GM13977 (cell line): ENCODE data around the gene ASPSCR1.

Experiments used
- DNase-seq: peaks from one replicate; pipeline ENCODE4 v3.0.0; 2012; ENCODE audit warnings: low spot score
- in situ Hi-C: fragments of 300-500 bp; cut with MboI; formaldehyde crosslinking; loops from one replicate; pipeline ENCODE4 v1.12.0; 2022; ENCODE audit warnings: low sequenced_read_pairs, low pct_unique_long_range_greater_than_20kb, mixed read lengths, inconsistent platforms; ENCODE audit not compliant: unreplicated experiment
- TF ChIP-seq, protein P1 (sequence below): IDR thresholded peaks from 2 replicates; pipeline ENCODE4 v1.5.1; 2012; ENCODE audit warnings: mild to moderate bottlenecking, control low read depth; ENCODE audit not compliant: insufficient read depth; ENCODE audit errors: extremely low read depth, missing control alignments

The ASPSCR1 gene

DNA sequence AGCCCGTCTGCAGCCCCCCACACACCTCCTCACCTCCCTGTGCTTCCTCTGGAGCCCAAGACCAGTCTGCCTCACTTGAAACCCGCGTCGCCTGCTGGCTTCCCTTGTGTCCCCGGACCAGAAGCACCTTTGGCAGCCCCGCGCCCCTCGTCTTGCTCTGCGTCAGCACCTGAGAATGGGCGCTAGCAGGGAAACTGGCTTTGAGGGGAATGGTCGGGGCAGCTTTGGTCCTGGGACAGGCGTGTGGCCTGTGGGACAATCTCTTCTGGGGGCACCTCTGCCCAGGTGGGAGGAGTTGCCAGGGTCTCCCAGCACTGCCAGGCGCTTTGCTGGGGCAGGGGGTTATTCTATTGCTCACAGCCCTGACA, 46.3 kb upstream of the ASPSCR1 start:
- in situ Hi-C loops = no loop called here
- TF ChIP-seq, protein P1, sequence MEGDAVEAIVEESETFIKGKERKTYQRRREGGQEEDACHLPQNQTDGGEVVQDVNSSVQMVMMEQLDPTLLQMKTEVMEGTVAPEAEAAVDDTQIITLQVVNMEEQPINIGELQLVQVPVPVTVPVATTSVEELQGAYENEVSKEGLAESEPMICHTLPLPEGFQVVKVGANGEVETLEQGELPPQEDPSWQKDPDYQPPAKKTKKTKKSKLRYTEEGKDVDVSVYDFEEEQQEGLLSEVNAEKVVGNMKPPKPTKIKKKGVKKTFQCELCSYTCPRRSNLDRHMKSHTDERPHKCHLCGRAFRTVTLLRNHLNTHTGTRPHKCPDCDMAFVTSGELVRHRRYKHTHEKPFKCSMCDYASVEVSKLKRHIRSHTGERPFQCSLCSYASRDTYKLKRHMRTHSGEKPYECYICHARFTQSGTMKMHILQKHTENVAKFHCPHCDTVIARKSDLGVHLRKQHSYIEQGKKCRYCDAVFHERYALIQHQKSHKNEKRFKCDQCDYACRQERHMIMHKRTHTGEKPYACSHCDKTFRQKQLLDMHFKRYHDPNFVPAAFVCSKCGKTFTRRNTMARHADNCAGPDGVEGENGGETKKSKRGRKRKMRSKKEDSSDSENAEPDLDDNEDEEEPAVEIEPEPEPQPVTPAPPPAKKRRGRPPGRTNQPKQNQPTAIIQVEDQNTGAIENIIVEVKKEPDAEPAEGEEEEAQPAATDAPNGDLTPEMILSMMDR = no peak
- DNase-seq = no peak

DNA sequence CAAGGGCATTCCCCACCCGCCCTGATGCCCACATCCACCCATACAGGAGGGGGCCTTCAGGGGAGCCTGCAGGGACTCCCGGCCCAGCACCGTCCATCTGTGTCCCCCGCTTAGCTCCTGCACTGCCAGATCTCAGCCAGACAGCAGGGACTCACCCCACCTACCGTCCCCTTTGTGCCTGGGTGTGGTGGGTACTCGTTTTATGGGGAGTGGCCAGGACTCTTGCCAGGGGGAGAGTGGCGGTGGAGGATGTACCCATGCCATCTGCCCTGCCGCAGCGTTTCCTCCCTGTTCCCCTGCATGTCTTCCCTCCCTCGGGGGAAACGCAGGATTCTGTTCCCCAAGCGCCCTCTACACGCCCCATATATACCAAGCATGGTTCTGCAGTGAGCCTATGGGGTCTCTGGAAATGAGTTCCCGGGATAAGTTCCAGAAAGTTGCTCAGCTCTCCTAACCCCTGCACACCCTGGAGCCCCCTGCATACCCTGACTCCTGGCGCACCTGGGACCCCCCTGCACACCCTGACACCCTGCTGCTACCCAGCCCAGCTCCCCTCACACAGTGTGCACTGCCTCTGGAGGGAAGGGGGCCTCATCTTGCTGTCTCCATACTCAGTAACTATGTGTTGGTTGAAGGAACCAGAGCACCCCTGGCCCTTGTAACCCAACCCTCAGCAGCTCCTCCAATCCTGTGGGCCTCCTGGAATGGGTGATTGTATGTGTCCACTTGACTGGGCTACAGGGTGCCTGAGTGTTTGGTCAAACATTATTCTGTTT, 45.7 kb upstream of the ASPSCR1 start:
- DNase-seq = no peak

GRCh38 chr17:81932333-81932983, 45.0 kb upstream of the ASPSCR1 start:
- DNase-seq = no peak
- TF ChIP-seq, protein P1 = no peak
- in situ Hi-C loops = no loop called here

More for the DNA sequence above, 45.7 kb upstream of the ASPSCR1 start:
- in situ Hi-C loops = no loop called here
- TF ChIP-seq, protein P1 = no peak

DNA sequence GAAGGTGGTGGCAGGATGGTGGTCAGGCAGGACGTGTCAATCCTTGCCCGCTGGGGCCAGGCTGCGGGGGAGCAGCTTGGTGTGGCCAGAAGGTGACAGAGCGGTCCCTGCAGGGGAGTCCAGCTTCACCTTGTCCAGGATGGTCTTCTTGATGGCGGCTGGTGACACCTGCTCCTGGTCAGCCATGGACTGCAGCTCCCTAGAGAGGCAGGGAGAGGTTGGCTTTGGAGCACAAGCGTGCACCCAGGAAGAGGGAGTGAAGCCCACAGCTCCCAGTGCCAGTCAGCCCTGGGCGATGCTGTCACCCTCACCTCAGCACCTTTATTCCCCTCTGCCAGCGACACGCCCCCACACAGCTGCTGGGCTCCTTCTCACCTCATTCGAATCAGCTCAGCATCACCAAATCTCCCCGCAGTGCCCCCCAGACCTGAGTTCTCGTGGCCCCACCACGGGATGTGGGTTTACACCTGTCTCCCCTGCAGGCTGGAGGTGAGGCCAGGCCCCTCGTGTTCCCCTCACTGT, 44.2 kb upstream of the ASPSCR1 start:
- in situ Hi-C loops = no loop called here
- no peak for DNase-seq
- TF ChIP-seq, protein P1 = no peak

- TF ChIP-seq, protein P1 = no peak
- in situ Hi-C loops = no loop called here
- DNase-seq = no peak
Observed at GRCh38 chr17:81934098-81934757, 43.2 kb upstream of the ASPSCR1 start.

- no peak for DNase-seq
- TF ChIP-seq, protein P1 = no peak
- in situ Hi-C loops = no loop called here
Observed at GRCh38 chr17:81934850-81935708, 42.4 kb upstream of the ASPSCR1 start.
